Left renal pelvis (tissue), 4 donors: ENCODE data around the gene TTF2. TPM values are rescaled to one million over a fixed set of nuclear protein-coding genes. Genes with fewer than 3 reads are reported as not detected.
"Not testable (repeated sequence)": the region's sequence is repeated elsewhere in the genome, so short reads cannot be mapped to it uniquely, and the experiment has no call there.

Source experiments
- DNase-seq, 4 donors: peaks; one replicate each; pipeline ENCODE4 v3.0.0-alpha.2; 2013; ENCODE audit warnings: low read depth in 4 of 4, low spot score in 3 of 4
- polyA plus RNA-seq, 4 donors: library from polyadenylated mRNA; unstranded; fragments of 120-200 nt; gene quantifications; one replicate each; pipeline ENCODE4 v1.2.1, GENCODE V29; 2013; ENCODE audit not compliant: insufficient read length in 4 of 4

TTF2 gene
- polyA plus RNA-seq, 4 donors = 15.2 to 24.8 (median 21.2) TPM

- DNase-seq = no peak
Observed at GRCh38 chr1:117146072-117146471, 85.9 kb downstream of the TTF2 start.

GRCh38 chr1:117146575-117147340, 86.6 kb downstream of the TTF2 start:
- DNase-seq = no peak

- DNase-seq = no peak
Observed at GRCh38 chr1:117147341-117147831, 87.3 kb downstream of the TTF2 start.

GRCh38 chr1:117147856-117148588, 87.9 kb downstream of the TTF2 start:
- no peak for DNase-seq

GRCh38 chr1:117150316-117150715, 90.2 kb downstream of the TTF2 start:
- DNase-seq = no peak

GRCh38 chr1:117151305-117151704, 91.2 kb downstream of the TTF2 start:
- not testable (repeated sequence) for DNase-seq

Other genes with a start within 250 kb of the TTF2 start
- gene PTGFRN, start 150.4 kb upstream of the TTF2 start, polyA plus RNA-seq = 100 to 1,000 TPM in 1 of 4 donors, 10 to 100 TPM in 3; 42.1 to 125 (median 61.2) TPM
- 1 to 10 TPM; 1.7 to 2.5 (median 2.0) TPM for gene CD101, start 58.6 kb upstream of the TTF2 start, polyA plus RNA-seq
- gene TRIM45, start 61.4 kb downstream of the TTF2 start, polyA plus RNA-seq = 10 to 100 TPM; 15.8 to 29.2 (median 21.2) TPM
- gene VTCN1, start 150.6 kb downstream of the TTF2 start, polyA plus RNA-seq = 10 to 100 TPM in 3 of 4 donors, 1 to 10 TPM in 1; 1.8 to 28.5 (median 16.0) TPM